Motor neuron (in vitro differentiated cells): ENCODE measurements around the gene ROCK2. TPM values are rescaled to one million over a fixed set of nuclear protein-coding genes. Genes with fewer than 3 reads are reported as not detected.

Source experiments
- ATAC-seq, 8 experiments: fragments of 200-7000 bp; cut with Tn5 transposase; replicated peaks in 6 of 8; 2 replicates each; pipeline ENCODE4 v1.8.0; 2021; ENCODE audit warnings: mild to moderate bottlenecking in 8 of 8, moderate library complexity in 8 of 8
- H3K27ac ChIP-seq, 2 donors: fragments of 250-450 bp; sonication (Bioruptor Pico); 2 replicates each; pipeline ENCODE4 v1.9.0; 2021; ENCODE audit warnings: antibody characterized with exemption in 2 of 2, mild to moderate bottlenecking in 2 of 2, moderate library complexity in 1 of 2
- H3K4me1 ChIP-seq, 2 donors: fragments of 250-450 bp; sonication (Bioruptor Pico); replicated peaks in 1 of 2; 2 replicates each; pipeline ENCODE4 v1.6.1; 2021; ENCODE audit warnings: antibody characterized with exemption in 2 of 2, mild to moderate bottlenecking in 2 of 2, moderate library complexity in 1 of 2
- H3K4me3 ChIP-seq, 5 donors: fragments of 250-450 bp; sonication (Bioruptor Pico); 2 replicates each; pipeline ENCODE4 v1.9.0; 2021; ENCODE audit warnings: antibody characterized with exemption in 5 of 5, mild to moderate bottlenecking in 5 of 5, moderate library complexity in 4 of 5
- WGBS, 10 experiments: fragments of 450-650 bp; shearing (Covaris generic); methylation state at CpG; one replicate each; pipeline ENCODE4 v1.0.0; 2022; 5-methylcytosine and 5-hydroxymethylcytosine counted together
- in situ Hi-C, 9 experiments: fragments of 400-800 bp; cut with MboI; loops; one replicate each; pipeline ENCODE4 v1.15.0; 2021; ENCODE audit warnings: low sequenced_read_pairs in 9 of 9, low pct_unique_long_range_greater_than_20kb in 2 of 9; ENCODE audit not compliant: unreplicated experiment in 9 of 9
- total RNA-seq, 8 experiments: library from RNA; unstranded; fragments of 300-600 nt; gene quantifications; 2 replicates each; pipeline versions ENCODE4 v1.2.3 to v1.2.4, GENCODE V29; 2022

ROCK2 gene
- total RNA-seq, 8 experiments from 2014 or later, result 17.3 to 36.0 (median 22.4) TPM

GRCh38 chr2:11377928-11378545 is 33.6 kb upstream of the ROCK2 start:
- WGBS, 10 experiments, result 20 to 85% (median 72%) methylated on average over 1 to 12 of the region's 12 CpGs; no CpG with 5 or more reads in 1 of the 10 experiments
- no peak for ATAC-seq

GRCh38 chr2:11376071-11376470 is 31.6 kb upstream of the ROCK2 start:
- H3K4me1 ChIP-seq, result peaks cover 4 to 12% of the 10 kb centered on the region in 2 donors
- 80 to 92% (median 84%) methylated on average over 1 to 7 of the region's 7 CpGs; no CpG with 5 or more reads in 6 of the 10 experiments for WGBS, 10 experiments
- no peak overlapping the region for H3K4me3 ChIP-seq
- in situ Hi-C loops, result no loop called here
- no peak for ATAC-seq
- no peak overlapping the region for H3K27ac ChIP-seq

More at GRCh38 chr2:11377928-11378545, 33.6 kb upstream of the ROCK2 start:
- Histone ChIP-seq H3K4me3 (no peak overlapping the region), H3K4me1 (peaks cover 4 to 12% of the 10 kb centered on the region in 2 donors), H3K27ac (no peak overlapping the region)
- in situ Hi-C loops, result no loop called here

- ATAC-seq, result no peak
- Histone ChIP-seq H3K4me1 (peaks cover 4 to 12% of the 10 kb centered on the region in 2 donors), H3K27ac (no peak overlapping the region), H3K4me3 (no peak overlapping the region)
- 58 to 95% (median 86%) methylated on average over 3 to 4 of the region's 7 CpGs; no CpG with 5 or more reads in 7 of the 10 experiments for WGBS, 10 experiments
- in situ Hi-C loops, result no loop called here
Observed at GRCh38 chr2:11375689-11376027, 31.2 kb upstream of the ROCK2 start.

- H3K27ac ChIP-seq, result no peak overlapping the region
- 68 to 100% (median 88%) methylated on average over 1 to 14 of the region's 15 CpGs for WGBS, 10 experiments
Observed at GRCh38 chr2:11375025-11375688, 30.7 kb upstream of the ROCK2 start.

GRCh38 chr2:11373096-11373495 is 28.7 kb upstream of the ROCK2 start:
- H3K4me3 ChIP-seq, result no peak overlapping the region
- ATAC-seq, result no peak
- in situ Hi-C loops, result no loop called here
- peaks cover 4 to 12% of the 10 kb centered on the region in 2 donors for H3K4me1 ChIP-seq
- WGBS, 10 experiments, result 38 to 100% (median 80%) methylated on average over 1 to 4 of the region's 4 CpGs; no CpG with 5 or more reads in 1 of the 10 experiments
- H3K27ac ChIP-seq, result no peak overlapping the region

More at GRCh38 chr2:11375025-11375688, 30.7 kb upstream of the ROCK2 start:
- Histone ChIP-seq H3K4me1 (peaks cover 4 to 12% of the 10 kb centered on the region in 2 donors), H3K4me3 (no peak overlapping the region)
- no peak for ATAC-seq
- in situ Hi-C loops, result no loop called here

- no peak overlapping the region for H3K4me3 ChIP-seq
- peaks cover 4 to 7% of the 10 kb centered on the region in 2 donors for H3K4me1 ChIP-seq
- ATAC-seq, result no peak
- in situ Hi-C loops, result no loop called here
- no peak overlapping the region for H3K27ac ChIP-seq
- 60 to 100% (median 78%) methylated on average over 1 to 8 of the region's 17 CpGs; no CpG with 5 or more reads in 2 of the 10 experiments for whole genome bisulfite sequencing, 10 experiments
Observed at GRCh38 chr2:11371092-11371937, 26.9 kb upstream of the ROCK2 start.

- 33 to 100% (median 91%) methylated on average over 1 to 5 of the region's 10 CpGs; no CpG with 5 or more reads in 3 of the 10 experiments for WGBS, 10 experiments
- in situ Hi-C loops, result no loop called here
Observed at GRCh38 chr2:11370377-11371091, 26.1 kb upstream of the ROCK2 start.

GRCh38 chr2:11368059-11368572 is 23.7 kb upstream of the ROCK2 start:
- ATAC-seq, result peak in 5 of 8 experiments; percentile 35 to 84 (median 65)
- H3K4me3 ChIP-seq, result no peak overlapping the region
- WGBS, 10 experiments, result 0 to 88% (median 40%) methylated on average over 2 to 10 of the region's 10 CpGs; no CpG with 5 or more reads in 3 of the 10 experiments
- in situ Hi-C loops, result no loop called here
- H3K27ac ChIP-seq, result no peak overlapping the region
- H3K4me1 ChIP-seq, result peaks cover 6 to 7% of the 10 kb centered on the region in 2 donors

More at GRCh38 chr2:11370377-11371091, 26.1 kb upstream of the ROCK2 start:
- ATAC-seq, result peak in 1 of 8 experiments; percentile 4
- Histone ChIP-seq H3K4me1 (peaks cover 5 to 10% of the 10 kb centered on the region in 2 donors), H3K4me3 (no peak overlapping the region), H3K27ac (no peak overlapping the region)

GRCh38 chr2:11367170-11367730 is 22.8 kb upstream of the ROCK2 start:
- 60 to 100% (median 71%) methylated on average over 1 of the region's 1 CpG; no CpG with 5 or more reads in 5 of the 10 experiments for WGBS, 10 experiments
- H3K4me3 ChIP-seq, result no peak overlapping the region
- no peak overlapping the region for H3K27ac ChIP-seq
- no peak for ATAC-seq
- in situ Hi-C loops, result no loop called here
- peaks cover 6 to 7% of the 10 kb centered on the region in 2 donors for H3K4me1 ChIP-seq

GRCh38 chr2:11366326-11366741 is 21.9 kb upstream of the ROCK2 start:
- in situ Hi-C loops, result no loop called here
- peaks cover 6 to 7% of the 10 kb centered on the region in 2 donors for H3K4me1 ChIP-seq
- H3K4me3 ChIP-seq, result no peak overlapping the region
- no peak overlapping the region for H3K27ac ChIP-seq
- WGBS, 10 experiments, result 87 to 100% (median 96%) methylated on average over 1 to 5 of the region's 5 CpGs; no CpG with 5 or more reads in 3 of the 10 experiments
- ATAC-seq, result no peak

GRCh38 chr2:11365096-11365879 is 20.9 kb upstream of the ROCK2 start:
- Histone ChIP-seq H3K4me3 (no peak overlapping the region), H3K27ac (no peak overlapping the region), H3K4me1 (peaks cover 6 to 7% of the 10 kb centered on the region in 2 donors)
- ATAC-seq, result peak in 6 of 8 experiments; percentile 26 to 93 (median 78)
- 0 to 100% (median 58%) methylated on average over 1 to 5 of the region's 7 CpGs; no CpG with 5 or more reads in 5 of the 10 experiments for WGBS, 10 experiments
- in situ Hi-C loops, result no loop called here
